Osteoblast (primary cell): ENCODE results near the gene KLK6. TPM values are rescaled to one million over a fixed set of nuclear protein-coding genes. Genes with fewer than 3 reads are reported as not detected.
A peak's percentile ranks its signal among the peaks of the same experiment; 100 is the strongest.

Experiments used
- DNase-seq: peaks from one replicate; pipeline ENCODE4 v3.0.0; 2011; ENCODE audit warnings: low spot score, mixed read lengths; ENCODE audit not compliant: insufficient read length; ENCODE audit errors: missing footprints
- H2AFZ ChIP-seq: 2 replicates; pipeline ENCODE4 v1.6.0; 2011; ENCODE audit warnings: mild to moderate bottlenecking, low read length
- H3K27ac ChIP-seq: 2 replicates; pipeline ENCODE4 v1.5.1; 2011; ENCODE audit warnings: mild to moderate bottlenecking, low read depth, low read length, moderate library complexity
- H3K27me3 ChIP-seq: 2 replicates; pipeline ENCODE4 v1.6.0; 2012; ENCODE audit warnings: mild to moderate bottlenecking, control low read depth, inconsistent platforms, low read length, moderate library complexity; ENCODE audit not compliant: insufficient read depth
- H3K36me3 ChIP-seq: 2 replicates; pipeline ENCODE4 v1.5.1; 2011; ENCODE audit warnings: mild to moderate bottlenecking, low read length, control low read depth, moderate library complexity; ENCODE audit not compliant: insufficient read depth
- H3K4me1 ChIP-seq: 2 replicates; pipeline ENCODE4 v1.5.1; 2011; ENCODE audit warnings: mild to moderate bottlenecking, low read length, control low read depth, moderate library complexity; ENCODE audit not compliant: insufficient read depth
- H3K4me2 ChIP-seq: 2 replicates; pipeline ENCODE4 v1.6.0; 2011; ENCODE audit warnings: mild to moderate bottlenecking, low read length; ENCODE audit not compliant: insufficient read depth
- H3K4me3 ChIP-seq: fragments of 200-600 bp; sonication (generic); 3 replicates; pipeline ENCODE4 v1.5.1; 2012; ENCODE audit warnings: mild to moderate bottlenecking, low read length, inconsistent platforms; ENCODE audit not compliant: insufficient read depth
- H3K79me2 ChIP-seq: 2 replicates; pipeline ENCODE4 v1.6.0; 2012; ENCODE audit warnings: mild to moderate bottlenecking, low read length, control low read depth, inconsistent platforms; ENCODE audit not compliant: insufficient read depth
- H3K9me3 ChIP-seq: 2 replicates; pipeline ENCODE4 v1.5.1; 2011; ENCODE audit warnings: low read depth, low read length, control low read depth
- H4K20me1 ChIP-seq: 2 replicates; pipeline ENCODE4 v1.6.0; 2012; ENCODE audit warnings: mild to moderate bottlenecking, low read length, control low read depth; ENCODE audit not compliant: insufficient read depth
- total RNA-seq: library from RNA; depleted of rRNA; stranded (reverse); fragments of >200 nt; gene quantifications from 2 replicates; pipeline ENCODE4 v1.2.3, GENCODE V29; 2012
- TF ChIP-seq, protein P1 (sequence below): IDR thresholded peaks from 2 replicates; pipeline ENCODE4 v1.5.1; 2011; ENCODE audit warnings: mild to moderate bottlenecking, low read depth, low read length, moderate library complexity; ENCODE audit errors: extremely low read depth

The KLK6 gene
- total RNA-seq, 1 donor: not detected

DNA sequence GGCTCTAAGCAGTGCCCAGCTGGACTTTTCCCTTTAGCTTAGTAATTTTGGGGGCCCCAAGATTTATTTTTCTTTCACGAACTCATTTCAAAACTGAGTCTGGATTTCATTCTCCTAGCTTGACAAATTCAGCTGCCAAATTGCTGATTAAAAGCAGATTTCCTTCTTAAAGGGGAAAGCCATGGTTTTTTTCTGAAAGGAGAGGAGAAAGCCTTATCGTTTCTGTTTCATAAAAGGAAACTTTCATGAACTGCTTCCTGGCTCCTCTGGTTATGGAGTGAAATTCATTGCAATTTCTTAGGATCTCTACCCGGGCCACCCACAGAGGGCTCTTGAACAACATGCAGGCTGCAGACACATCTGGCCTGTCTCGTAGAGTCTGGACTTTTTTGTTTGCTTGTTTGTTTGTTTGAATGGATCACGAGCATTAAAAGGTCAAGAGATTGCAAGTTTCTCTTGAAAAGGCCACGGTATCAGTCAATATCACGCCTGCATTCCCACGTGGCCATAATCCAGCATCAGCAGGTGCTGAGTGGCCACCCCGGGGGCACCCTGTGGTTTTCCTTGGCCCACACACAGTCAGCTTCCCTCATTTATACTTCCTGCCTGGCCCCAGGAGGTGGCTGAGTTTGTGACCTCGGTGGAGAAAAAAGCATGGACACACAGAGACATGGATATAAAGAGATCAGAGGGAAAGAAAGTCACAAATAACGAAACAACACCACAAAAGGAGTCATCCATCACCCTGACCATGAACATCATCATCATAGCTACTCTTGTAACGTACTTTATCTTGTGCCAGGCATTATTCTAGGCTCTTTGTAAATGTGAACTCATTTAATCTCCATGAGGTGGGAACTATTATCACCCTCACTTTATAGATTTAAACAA is 47.7 kb downstream of the KLK6 start:
- Histone ChIP-seq H3K27me3 (peaks cover 6% of the 10 kb centered on the region), H3K4me1 (no peaks in the 10 kb centered on the region), H3K27ac (no peak overlapping the region), H3K9me3 (no peaks in the 10 kb centered on the region), H2AFZ (no peak overlapping the region), H3K79me2 (no peaks in the 10 kb centered on the region), H3K36me3 (no peaks in the 10 kb centered on the region), H3K4me3 (no peak overlapping the region), H3K4me2 (no peak overlapping the region), H4K20me1 (no peaks in the 10 kb centered on the region)
- TF ChIP-seq, protein P1, sequence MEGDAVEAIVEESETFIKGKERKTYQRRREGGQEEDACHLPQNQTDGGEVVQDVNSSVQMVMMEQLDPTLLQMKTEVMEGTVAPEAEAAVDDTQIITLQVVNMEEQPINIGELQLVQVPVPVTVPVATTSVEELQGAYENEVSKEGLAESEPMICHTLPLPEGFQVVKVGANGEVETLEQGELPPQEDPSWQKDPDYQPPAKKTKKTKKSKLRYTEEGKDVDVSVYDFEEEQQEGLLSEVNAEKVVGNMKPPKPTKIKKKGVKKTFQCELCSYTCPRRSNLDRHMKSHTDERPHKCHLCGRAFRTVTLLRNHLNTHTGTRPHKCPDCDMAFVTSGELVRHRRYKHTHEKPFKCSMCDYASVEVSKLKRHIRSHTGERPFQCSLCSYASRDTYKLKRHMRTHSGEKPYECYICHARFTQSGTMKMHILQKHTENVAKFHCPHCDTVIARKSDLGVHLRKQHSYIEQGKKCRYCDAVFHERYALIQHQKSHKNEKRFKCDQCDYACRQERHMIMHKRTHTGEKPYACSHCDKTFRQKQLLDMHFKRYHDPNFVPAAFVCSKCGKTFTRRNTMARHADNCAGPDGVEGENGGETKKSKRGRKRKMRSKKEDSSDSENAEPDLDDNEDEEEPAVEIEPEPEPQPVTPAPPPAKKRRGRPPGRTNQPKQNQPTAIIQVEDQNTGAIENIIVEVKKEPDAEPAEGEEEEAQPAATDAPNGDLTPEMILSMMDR: no peak
- DNase-seq: no peak

DNA sequence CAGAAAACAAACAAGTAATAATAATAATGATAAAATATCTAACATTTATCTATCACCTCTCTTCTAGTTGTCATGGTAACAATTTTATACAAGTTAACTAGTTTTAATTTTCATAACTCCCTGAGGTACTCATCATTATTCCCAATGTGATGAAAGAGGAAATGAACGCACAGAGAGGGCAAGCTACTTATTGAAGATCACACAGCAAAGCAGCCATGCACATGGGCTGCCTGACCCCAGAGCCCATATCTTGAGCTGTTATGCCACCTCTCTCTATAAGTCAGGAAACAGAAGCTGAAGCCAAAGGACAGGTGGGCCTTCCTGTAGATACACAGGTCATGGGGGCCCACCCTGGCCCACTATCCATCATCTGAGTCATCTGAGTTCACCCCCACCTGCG is 53.3 kb downstream of the KLK6 start:
- Histone ChIP-seq H3K9me3 (no peaks in the 10 kb centered on the region), H2AFZ (no peak overlapping the region), H3K36me3 (no peaks in the 10 kb centered on the region), H3K4me2 (no peak overlapping the region), H3K4me1 (no peaks in the 10 kb centered on the region), H4K20me1 (no peaks in the 10 kb centered on the region), H3K79me2 (no peaks in the 10 kb centered on the region), H3K4me3 (no peak overlapping the region), H3K27ac (no peak overlapping the region), H3K27me3 (peaks cover 21% of the 10 kb centered on the region)
- no peak for DNase-seq
- TF ChIP-seq, protein P1: no peak

DNA sequence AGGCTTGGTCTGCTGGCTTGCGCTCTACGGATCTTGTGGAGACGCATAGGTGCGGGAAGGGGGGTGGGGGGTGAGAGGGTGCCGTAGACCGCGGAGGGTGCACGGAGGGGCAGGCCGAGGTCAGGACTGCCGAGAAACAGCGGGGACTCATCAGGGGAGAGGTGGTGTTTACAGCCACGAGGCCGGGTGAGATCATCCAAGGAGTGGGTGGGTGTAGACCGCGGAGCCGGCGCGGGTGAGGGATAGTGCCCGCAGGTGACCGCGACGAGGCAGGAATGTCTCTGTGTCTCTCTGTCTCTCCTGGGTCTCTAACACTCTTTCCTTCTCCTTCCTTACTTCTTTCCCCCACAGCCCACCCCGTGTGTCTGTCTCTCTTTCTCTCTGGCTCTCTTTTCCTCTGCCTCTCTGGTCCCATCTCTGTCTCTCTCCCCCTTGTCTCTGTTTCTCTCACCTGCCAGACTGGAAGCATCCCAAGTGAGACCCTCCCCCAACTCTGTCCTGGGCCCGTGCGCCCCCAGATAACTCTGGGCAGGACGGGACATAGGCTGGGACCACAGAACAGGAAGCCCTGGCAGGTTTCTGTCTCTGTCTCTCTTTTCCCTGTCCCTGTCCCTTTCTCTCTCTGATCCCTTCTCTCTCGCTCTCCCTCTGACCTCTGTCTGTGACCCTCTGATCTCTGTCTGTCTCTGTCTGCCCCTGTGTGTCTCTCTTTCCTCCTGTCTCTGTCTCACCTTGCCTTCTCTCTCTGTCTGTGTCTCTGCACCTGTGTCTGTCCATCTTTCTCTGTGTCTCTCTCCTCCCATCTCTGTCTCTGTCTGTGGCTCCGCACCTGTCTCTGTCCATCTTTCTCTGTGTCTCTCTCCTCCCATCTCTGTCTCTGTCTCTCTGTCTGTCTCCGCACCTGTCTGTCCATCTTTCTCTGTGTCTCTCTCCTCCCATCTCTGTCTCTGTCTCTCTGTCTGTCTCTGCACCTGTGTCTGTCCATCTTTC is 56.4 kb downstream of the KLK6 start:
- H3K79me2 ChIP-seq: no peaks in the 10 kb centered on the region
- DNase-seq: peak; percentile 78
- H3K4me1 ChIP-seq: no peaks in the 10 kb centered on the region
- H4K20me1 ChIP-seq: no peaks in the 10 kb centered on the region
- TF ChIP-seq, protein P1: no peak
- no peak overlapping the region for H3K4me2 ChIP-seq
- no peaks in the 10 kb centered on the region for H3K9me3 ChIP-seq
- H3K27ac ChIP-seq: no peak overlapping the region
- H3K36me3 ChIP-seq: no peaks in the 10 kb centered on the region
- H3K4me3 ChIP-seq: no peak overlapping the region
- H3K27me3 ChIP-seq: peaks cover 37% of the 10 kb centered on the region
- H2AFZ ChIP-seq: no peak overlapping the region

DNA sequence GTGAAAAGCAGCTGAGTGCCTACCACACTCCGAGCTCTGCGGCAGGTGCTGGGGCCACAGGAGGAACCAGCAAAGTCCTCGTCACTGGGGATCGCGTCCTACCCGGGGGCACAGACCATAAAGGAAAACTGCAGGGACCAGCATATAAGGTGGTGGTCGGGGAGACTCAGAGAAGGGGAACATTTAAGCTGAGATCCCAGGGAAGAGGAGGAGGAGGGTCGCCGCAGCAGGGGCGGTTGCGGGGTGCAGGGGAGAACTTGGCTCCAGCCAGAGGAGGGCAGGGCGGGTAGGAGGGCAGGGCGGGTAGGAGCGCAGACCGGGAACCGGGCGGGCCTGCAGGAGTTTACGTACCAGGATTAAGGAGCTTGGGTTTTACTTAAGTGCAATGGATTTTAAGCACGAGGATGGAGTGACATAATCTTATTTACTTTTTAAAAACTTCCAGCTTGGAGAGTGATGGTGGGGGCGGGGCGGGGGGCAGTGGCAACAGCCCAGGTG is 57.2 kb downstream of the KLK6 start:
- Histone ChIP-seq H3K9me3 (no peaks in the 10 kb centered on the region), H3K27ac (no peak overlapping the region), H3K4me3 (no peak overlapping the region), H3K27me3 (peaks cover 42% of the 10 kb centered on the region), H3K4me2 (no peak overlapping the region), H4K20me1 (no peaks in the 10 kb centered on the region), H2AFZ (no peak overlapping the region), H3K79me2 (no peaks in the 10 kb centered on the region), H3K4me1 (no peaks in the 10 kb centered on the region), H3K36me3 (no peaks in the 10 kb centered on the region)
- TF ChIP-seq, protein P1: no peak
- no peak for DNase-seq
